Measurements from ENCODE around the gene USF1. TPM values are rescaled to one million over a fixed set of nuclear protein-coding genes. Genes with fewer than 3 reads are reported as not detected.
A peak's percentile ranks its signal among the peaks of the same experiment; 100 is the strongest.

USF1 gene
- total RNA-seq, 2 experiments from 2014 or later, result 60.9 to 83.1 TPM

DNA sequence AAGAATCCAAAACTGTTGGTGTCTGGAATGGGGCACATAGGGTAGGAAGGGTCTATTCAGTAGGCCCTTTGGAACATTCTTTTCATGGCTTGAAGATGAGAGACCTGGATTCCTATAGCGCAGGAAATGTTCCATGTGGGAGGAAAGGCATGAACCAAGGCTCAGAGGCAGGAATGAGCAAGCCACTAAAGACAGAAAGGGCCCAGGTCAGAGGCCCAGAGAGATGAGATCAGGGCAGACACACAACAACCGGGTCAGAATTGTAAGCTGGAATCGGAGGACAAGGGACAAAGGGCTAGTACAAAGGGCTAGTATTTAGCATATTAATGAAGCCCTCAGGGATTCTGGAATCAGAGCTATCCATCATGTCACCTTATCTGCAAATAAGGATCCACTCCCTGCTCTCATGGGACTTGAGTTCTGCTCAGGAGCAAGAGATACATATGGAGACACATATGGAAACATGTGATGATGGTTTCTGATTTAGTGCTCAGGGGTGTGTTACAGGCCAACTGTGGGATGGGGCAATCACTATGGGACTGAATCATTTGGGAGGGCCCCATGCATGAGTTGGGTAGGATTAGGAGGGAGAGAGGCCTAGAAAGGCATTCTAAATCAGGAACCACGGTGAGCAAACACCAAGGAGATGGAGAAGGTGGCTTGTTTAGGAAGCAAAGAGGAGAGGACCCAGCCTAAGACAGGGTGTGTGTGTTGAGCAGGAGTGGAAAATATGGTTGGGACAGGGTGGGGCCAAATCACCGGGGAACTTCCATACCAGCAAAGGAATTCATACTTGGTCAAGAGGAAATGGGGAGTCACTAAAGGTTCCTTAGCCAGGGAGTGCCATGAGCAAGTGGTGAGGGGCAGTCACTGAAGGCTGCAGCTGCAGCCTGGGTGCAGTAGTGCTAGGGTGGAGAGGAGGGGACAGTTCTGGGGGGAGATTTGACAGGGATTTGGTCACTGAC, 34.9 kb upstream of the USF1 start:
- BruUV-seq (replicated peaks), result no TSS peak
- POLR2A ChIA-PET, result interaction anchor here (0.6 kb wide), 1 partner anchor 32 kb away, joined by 3 read pairs; no protein-coding TSS in a partner anchor
- no peak for TF ChIP-seq CTCF (conservative IDR thresholded peaks at IDR 0.05; ENCODE audit: low read length)
- no peak for TF ChIP-seq EZH2phosphoT487 (IDR thresholded peaks at IDR 0.05; ENCODE audit: borderline replicate concordance, low read depth, low read length)
- H3K79me2 ChIP-seq (ENCODE audit: insufficient read depth, low read depth, low read length), result no peaks in the 10 kb centered on the region
- DNase-seq (ENCODE audit: low spot score), result no peak
- CTCF ChIA-PET (ENCODE audit: unreplicated experiment), result no interaction called here
- H3K4me1 ChIP-seq (ENCODE audit: insufficient read depth, low read length, poor library complexity, severe bottlenecking), result no peaks in the 10 kb centered on the region
- no peak overlapping the region for H2AFZ ChIP-seq (ENCODE audit: low read length)
- H3K9me2 ChIP-seq (ENCODE audit: insufficient read depth, low read length), result no peaks in the 10 kb centered on the region
- no peaks in the 10 kb centered on the region for H3K36me3 ChIP-seq (ENCODE audit: insufficient read depth, low read length)
- H3K4me2 ChIP-seq (ENCODE audit: low read length), result no peak overlapping the region
- no peaks in the 10 kb centered on the region for H3K9me3 ChIP-seq (ENCODE audit: low read length)
- intact Hi-C loops (cut with micrococcal nuclease; ENCODE audit: unreplicated experiment), result no loop called here
- H3K27ac ChIP-seq (ENCODE audit: low read depth, low read length, poor library complexity, severe bottlenecking), result no peak overlapping the region
- no peaks in the 10 kb centered on the region for H4K20me1 ChIP-seq (ENCODE audit: insufficient read depth, low read length)
- no peak overlapping the region for H3K4me3 ChIP-seq (ENCODE audit: low read depth, low read length, poor library complexity, severe bottlenecking)

DNA sequence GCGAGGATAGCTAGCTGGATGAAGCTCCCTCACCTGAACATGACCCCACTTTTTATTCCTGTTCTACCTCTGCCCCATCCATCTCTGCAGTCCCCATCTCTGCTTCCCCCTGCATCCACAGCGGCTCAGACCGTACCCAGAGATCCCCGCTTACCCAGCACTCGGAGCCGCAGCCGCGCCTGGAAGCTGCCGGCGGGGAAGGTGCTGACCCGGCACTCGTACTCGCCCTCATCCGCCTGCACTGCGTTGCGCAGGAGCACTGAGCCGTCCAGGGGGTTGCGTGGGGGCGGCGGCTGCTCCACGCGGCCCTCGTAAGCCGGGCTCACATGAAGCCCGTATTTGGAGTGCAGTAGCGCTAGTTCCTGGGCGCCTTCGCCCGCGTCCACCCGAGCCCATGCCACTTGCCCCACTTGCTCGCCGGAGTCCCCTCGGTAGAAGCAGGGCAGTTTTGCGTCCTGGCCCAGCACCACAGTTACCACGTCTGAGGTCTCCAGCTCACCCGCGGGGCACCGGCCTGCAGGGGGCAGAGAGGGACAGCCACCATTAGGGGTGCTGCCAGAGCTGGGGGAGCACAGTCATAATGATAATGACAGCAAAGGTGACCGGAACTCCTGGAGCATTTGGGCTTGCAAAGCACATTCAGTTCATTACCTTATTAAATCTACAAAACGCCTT, 33.8 kb upstream of the USF1 start:
- ChIA-PET POLR2A (interaction anchor here (0.6 kb wide), 1 partner anchor 63 kb away, joined by 3 read pairs; no protein-coding TSS in a partner anchor), CTCF (ENCODE audit: unreplicated experiment) (no interaction called here)
- Histone ChIP-seq H3K4me1 (ENCODE audit: insufficient read depth, low read length, poor library complexity, severe bottlenecking) (no peaks in the 10 kb centered on the region), H3K4me2 (ENCODE audit: low read length) (no peak overlapping the region), H3K27ac (ENCODE audit: low read depth, low read length, poor library complexity, severe bottlenecking) (no peak overlapping the region), H3K36me3 (ENCODE audit: insufficient read depth, low read length) (no peaks in the 10 kb centered on the region), H3K79me2 (ENCODE audit: insufficient read depth, low read depth, low read length) (no peaks in the 10 kb centered on the region), H3K4me3 (ENCODE audit: low read depth, low read length, poor library complexity, severe bottlenecking) (no peak overlapping the region), H3K9me3 (ENCODE audit: low read length) (no peaks in the 10 kb centered on the region), H3K9me2 (ENCODE audit: insufficient read depth, low read length) (no peaks in the 10 kb centered on the region), H2AFZ (ENCODE audit: low read length) (no peak overlapping the region), H4K20me1 (ENCODE audit: insufficient read depth, low read length) (no peaks in the 10 kb centered on the region)
- BruUV-seq (replicated peaks), result no TSS peak
- no peak for DNase-seq (ENCODE audit: low spot score)
- intact Hi-C loops (cut with micrococcal nuclease; ENCODE audit: unreplicated experiment), result no loop called here
- 0 out of 2 replicates have a peak, but pooled peaks have one; percentile 19 for TF ChIP-seq CTCF (conservative IDR thresholded peaks at IDR 0.05; ENCODE audit: low read length)
- TF ChIP-seq EZH2phosphoT487 (IDR thresholded peaks at IDR 0.05; ENCODE audit: borderline replicate concordance, low read depth, low read length), result no peak
